ENCODE results near the gene CPNE7.

DNA sequence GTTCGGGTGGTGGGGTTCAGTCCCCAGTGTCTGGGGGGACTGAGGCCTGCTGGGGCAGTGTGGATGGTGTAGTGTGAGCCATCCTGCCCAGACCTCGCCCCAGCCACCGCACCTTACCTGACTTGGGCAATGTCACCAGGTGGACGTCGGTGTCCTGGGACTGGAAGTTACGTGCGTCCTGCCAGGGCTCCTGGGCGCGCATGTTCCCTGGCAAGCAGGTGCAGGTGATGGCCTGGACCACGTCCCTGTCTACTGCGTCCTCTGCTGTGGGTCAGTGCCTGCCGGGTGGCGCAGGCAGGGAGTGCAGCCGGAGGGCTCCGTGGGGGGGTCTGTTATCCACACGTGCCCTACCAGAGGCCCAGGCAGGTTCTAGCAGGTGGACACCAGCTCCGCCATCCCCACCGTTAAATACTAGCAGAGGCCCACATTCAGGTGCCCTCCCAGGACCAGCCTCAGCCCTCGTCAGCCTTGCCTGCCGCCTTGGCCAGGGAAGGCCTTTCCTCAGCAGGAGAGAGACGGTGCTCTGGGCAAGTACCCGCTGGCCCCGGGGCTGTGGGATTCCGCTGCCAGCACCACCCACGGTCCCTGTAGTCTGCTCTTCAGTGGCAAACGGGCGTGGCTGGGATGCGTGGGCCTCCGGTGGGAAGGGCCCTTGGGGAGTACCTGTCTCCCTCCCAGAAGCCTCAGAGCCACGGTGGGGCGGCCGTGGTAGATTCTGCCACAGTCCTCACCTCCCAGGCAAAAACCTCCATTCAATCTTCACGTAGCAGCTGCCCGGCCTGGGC is 29.8 kb downstream of the CPNE7 start:
- TF ChIP-seq, protein P1, sequence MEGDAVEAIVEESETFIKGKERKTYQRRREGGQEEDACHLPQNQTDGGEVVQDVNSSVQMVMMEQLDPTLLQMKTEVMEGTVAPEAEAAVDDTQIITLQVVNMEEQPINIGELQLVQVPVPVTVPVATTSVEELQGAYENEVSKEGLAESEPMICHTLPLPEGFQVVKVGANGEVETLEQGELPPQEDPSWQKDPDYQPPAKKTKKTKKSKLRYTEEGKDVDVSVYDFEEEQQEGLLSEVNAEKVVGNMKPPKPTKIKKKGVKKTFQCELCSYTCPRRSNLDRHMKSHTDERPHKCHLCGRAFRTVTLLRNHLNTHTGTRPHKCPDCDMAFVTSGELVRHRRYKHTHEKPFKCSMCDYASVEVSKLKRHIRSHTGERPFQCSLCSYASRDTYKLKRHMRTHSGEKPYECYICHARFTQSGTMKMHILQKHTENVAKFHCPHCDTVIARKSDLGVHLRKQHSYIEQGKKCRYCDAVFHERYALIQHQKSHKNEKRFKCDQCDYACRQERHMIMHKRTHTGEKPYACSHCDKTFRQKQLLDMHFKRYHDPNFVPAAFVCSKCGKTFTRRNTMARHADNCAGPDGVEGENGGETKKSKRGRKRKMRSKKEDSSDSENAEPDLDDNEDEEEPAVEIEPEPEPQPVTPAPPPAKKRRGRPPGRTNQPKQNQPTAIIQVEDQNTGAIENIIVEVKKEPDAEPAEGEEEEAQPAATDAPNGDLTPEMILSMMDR (IDR thresholded peaks at IDR 0.05; ENCODE audit: poor library complexity), result no peak
- no peak for TF ChIP-seq EZH2 (IDR thresholded peaks at IDR 0.05; ENCODE audit: borderline replicate concordance)
